GM21717 (cell line): ENCODE measurements around the gene ICE1.
"Not testable (repeated sequence)": the region's sequence is repeated elsewhere in the genome, so short reads cannot be mapped to it uniquely, and the experiment has no call there.

ENCODE experiments used
- ATAC-seq: cut with Tn5 transposase; IDR thresholded peaks from one replicate; pipeline ENCODE4 v1.9.1; 2021; ENCODE audit warnings: mild to moderate bottlenecking, moderate library complexity; ENCODE audit not compliant: unreplicated experiment

Gene ICE1

DNA sequence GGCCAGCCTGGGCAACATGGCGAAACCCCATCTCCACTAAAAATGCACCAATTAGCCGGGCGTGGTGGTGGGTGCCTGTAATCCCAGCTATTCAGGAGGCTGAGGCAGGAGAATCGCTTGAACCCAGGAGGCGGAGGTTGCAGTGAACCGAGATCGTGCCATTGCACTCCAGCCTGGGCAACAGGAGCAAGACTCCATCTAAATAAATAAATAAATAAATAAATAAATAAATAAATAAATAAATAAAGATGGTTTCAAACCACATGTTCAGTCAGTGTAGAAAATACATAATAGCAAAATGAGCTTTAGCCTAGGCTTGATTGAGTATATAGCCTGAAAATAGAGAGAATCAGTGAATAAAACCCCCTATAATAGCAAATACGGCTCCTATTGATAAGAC, 27.4 kb upstream of the ICE1 start:
- not testable (repeated sequence) for ATAC-seq

- ATAC-seq = no peak
These were observed 24.4 kb upstream of the ICE1 start for GRCh38 chr5:5398071-5398470.

- no peak for ATAC-seq
These were observed 21.4 kb upstream of the ICE1 start for GRCh38 chr5:5401095-5401494.

GRCh38 chr5:5403741-5404140, 18.7 kb upstream of the ICE1 start:
- ATAC-seq = no peak

GRCh38 chr5:5404381-5404780, 18.1 kb upstream of the ICE1 start:
- ATAC-seq = no peak

GRCh38 chr5:5405441-5405840, 17.0 kb upstream of the ICE1 start:
- ATAC-seq = no peak

- no peak for ATAC-seq
These were observed 14.6 kb upstream of the ICE1 start for GRCh38 chr5:5407924-5408323.

DNA sequence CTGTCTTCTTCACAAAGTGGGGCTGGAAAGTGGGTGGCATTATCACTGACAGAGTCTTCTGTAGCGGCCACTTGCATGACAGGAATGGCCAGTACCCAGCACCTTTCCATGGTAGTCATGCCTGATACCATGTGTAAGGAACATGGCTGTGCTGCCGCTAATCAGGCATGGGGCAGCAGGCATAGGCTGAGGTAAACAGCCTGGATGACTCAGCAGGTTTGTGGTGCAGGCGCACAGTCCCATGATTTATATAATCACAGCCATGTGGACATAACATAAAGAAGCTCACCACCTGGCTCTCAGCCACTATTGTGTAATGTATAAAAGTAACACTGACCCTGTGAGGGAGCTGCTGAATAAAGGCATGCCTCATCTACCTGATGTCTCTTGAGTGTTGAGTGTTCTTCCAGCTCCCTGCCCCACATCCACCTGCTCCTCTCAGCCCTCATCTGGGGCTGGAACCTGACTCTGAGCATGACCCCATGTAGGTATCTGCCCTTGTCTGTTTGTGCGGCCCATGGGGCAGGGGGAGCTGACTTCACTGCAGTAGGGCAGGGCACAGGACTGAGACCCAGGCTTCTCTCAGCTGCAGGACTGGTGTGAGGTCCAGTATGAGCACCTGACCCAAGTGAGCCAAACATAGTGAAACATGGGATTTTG, 13.2 kb upstream of the ICE1 start:
- no peak for ATAC-seq

DNA sequence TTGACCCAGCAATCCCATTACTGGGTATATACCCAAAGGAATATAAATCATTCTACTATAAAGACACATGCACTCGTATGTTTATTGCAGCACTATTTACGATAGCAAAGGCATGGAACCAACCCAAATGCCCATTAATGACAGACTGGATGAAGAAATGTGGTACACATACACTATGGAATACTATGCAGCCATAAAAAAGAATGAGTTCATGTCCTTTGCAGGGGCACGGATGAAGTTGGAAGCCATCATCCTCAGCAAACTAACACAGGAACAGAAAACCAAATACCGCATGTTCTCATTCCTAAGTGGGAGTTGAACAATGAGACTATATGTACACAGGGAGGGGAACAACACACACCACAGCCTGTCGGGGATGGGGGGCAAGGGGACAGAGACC, 8.6 kb upstream of the ICE1 start:
- not testable (repeated sequence) for ATAC-seq

DNA sequence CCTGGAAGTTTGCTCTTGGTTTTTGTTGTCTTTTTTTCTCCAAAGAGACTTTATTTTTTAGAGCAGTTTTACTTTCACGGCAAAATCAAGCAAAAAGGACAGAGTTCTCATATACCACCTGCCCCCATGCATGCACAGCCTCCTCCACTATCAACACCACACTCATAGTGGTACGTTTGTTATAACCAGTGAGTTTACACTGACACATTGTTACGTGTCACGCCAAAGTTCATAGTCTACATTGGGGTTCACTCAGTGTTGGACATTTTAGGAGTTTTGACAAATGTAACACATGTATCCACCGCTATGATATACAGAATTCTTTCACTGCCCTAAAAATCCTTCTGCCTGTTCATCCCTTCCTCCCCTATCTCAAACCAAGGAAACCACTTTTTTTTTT, 7.5 kb upstream of the ICE1 start:
- no peak for ATAC-seq

DNA sequence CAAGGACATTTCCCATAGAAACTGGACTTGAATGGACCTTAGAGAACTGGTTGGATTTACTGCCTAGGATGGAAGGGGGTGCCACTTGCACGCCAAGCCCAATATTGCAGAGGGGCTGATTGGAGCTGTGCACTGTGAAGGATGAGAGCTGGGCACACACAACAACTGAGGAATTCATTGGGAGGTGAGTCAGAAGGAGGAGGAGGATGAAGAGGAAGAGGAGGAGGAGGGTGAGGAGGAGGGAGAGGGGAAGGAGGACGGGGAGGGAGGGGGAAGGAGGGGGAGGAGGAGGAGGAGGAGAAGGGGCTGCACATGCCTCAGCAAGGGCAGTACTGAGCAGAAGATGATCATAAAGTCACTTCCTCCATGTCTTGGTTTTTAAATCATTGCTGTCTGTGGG, 5.7 kb upstream of the ICE1 start:
- no peak for ATAC-seq

- no peak for ATAC-seq
These were observed 4.5 kb upstream of the ICE1 start for GRCh38 chr5:5418006-5418405.

DNA sequence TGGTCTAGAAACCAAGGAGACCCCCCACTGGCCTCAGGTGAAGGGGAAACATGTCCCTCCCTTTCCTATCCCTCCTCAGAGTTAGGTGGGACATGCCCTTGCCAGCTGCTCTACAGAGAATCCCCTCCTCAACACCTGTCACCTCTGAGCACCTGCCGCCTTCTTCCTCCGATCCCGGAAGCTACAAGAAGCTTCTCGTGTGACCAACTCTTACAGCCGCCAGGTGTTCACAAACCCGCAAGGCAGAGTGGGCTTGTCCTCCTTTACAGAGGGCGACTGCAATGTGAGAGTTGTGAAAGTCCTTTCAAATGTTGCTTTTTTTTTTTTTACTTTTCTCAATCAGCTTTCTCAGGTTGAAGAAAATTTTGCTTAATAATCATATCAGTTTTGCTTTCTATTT, 3.7 kb upstream of the ICE1 start:
- no peak for ATAC-seq

GRCh38 chr5:5419291-5420210, 2.9 kb upstream of the ICE1 start:
- no peak for ATAC-seq

GRCh38 chr5:5420251-5420650, 2.2 kb upstream of the ICE1 start:
- no peak for ATAC-seq

DNA sequence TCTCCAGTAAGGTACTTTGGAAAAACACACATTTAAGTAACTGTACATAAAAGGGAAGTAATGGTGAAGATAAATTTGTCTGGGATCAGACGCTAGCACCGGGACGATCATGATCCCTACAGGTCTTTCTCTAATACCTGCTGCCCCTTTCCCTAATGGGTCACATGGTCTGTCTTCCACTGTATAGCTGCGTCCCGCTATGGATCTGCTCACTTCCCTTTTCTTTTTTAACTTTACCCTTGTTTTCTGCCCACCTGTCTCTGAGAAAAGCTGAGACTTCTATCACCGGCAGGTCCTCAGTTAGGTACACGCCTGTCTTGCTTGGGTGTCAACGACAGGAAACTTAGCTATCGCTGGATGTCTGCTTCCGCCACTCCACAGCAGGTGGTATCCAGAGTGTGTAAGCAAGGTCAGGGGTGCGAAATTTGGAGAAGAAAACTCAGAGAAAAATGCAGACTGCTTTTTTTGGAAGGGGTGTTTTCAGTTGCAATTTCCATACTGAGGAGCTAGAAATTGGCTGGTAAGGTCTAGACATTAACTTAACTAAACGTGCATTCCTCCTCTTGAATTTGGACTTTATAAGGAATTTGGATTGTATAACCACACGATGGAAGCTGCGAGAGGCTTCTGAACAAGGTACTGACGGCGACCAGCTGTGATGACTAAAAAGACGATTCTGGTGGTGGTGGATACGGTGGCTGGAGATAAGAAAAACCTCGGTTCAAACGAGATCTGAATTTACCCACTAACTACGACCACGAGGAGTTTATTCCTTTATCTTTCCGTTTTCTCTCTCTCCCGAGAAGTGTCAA, 1.1 kb upstream of the ICE1 start:
- peak; percentile 18 for ATAC-seq

DNA sequence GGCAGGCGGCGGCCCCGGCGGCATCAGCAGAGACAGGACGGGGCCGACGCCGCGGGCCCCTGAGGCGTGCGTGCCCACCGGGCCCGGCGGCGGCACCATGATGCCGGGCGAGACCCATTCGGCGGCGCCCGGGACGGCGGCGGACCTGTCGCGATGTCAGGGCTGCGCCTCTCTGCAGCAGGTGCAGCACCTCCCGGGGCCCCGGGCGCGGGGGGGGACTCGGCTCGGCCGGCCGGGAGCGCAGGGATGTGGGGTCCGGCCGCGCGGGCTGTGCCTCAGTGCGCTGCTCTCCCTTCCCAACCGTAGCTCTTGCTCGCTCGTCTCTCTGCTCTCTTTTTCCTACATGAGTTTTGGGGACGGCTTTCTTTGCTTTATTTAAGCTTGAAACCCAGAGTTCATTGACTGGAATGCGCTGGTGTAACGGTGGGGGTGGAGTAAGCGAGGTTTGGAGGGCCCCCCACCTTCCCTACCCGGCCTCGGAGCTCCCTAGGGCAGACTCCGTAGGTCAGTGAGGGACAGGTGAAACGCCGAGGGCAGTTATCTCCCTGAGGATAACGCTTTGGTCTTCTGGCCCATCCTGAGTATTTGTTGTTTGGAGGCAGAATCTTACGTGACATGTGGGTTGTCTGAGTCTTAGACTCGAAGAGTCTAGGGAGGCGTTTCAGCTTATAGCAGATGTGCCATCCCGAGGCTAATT, 490 bp downstream of the ICE1 start:
- peak; percentile 11 for ATAC-seq

DNA sequence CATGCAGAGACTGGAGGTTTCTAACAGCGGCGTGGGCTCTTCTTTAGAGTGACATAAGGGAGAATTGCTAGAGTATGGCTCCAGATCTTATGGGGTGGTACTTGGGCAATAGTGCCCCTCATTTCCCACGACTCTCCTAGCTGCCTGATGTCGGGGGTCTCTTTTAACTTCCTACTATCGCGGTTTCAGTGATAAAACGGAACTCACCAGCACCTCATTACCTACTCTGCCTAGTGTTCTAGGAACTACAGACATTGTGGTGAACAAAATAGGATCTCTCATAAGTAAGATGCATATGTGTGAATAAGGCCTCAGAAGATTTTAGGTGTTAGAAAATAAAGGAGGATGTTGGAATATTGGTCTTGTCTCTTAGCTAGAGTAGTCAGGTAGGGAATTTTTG, 1.1 kb downstream of the ICE1 start:
- ATAC-seq = no peak

DNA sequence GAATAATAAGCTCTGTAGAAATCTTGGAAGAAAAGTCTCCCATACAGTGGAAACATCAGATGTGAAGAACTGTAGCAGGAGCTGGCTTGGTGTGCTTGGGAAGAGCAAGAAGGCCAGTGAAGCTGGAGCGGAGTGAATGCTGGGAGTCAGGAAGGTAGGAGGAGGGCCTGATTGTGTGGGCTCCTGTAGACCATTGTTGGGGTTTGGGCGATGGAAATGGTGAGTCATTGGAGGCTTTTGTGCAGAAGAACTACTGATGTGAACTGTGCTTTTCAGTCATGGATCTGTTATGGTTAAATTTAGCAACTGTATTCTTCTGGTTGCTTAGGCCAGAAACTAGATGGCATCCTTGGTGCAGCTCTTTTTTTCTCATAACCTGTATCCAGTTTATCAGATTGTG, 2.3 kb downstream of the ICE1 start:
- no peak for ATAC-seq

DNA sequence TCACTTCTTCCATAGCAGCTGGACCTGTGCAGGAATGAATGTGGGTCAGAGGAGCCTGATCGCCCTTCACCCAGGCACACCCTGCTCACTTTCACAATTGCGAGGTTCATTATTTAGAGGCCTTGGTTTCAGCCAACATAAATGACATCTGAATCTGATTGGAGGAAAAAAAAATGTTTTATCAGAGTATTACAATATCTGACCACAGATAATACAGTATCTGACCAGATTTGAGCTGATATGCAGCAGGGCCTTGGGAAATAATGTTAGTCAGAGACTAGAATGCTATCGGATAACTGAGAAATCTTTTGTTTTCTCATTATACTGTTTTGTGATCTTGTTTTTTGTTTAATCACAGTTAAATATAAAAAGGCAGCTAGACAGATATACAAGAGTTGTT, 7.7 kb downstream of the ICE1 start:
- ATAC-seq = no peak
